ENCODE results near the gene IL5RA.

Gene IL5RA

DNA sequence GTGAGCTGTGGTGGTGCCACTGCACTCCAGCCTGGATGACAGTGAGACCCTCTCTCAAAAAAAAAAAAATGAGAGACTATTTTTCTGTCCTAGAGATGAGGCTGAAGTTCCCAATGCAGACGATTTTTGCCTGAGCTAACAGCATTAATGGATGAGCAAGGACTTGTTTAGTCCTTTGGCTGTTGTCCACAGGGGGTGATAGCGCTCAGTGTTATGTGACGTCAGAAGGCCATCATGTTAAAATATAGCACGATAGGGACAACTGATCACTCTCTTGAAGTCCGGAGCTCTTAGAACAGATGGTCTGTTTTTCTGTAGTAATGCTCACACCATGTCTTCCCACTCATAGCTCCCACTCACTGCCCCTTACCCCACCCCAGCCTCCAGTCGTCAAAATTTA lies 23.3 kb upstream of the IL5RA start:
- Histone ChIP-seq H3K79me2 (ENCODE audit: low read length) (peaks cover 35% of the 10 kb centered on the region), H3K9me2 (replicated peaks; ENCODE audit: insufficient read depth, low read length) (no peaks in the 10 kb centered on the region), H3K27ac (ENCODE audit: low read length) (no peak overlapping the region), H3F3A (ENCODE audit: insufficient read depth, low read length) (no peaks in the 10 kb centered on the region), H3K9me3 (replicated peaks; ENCODE audit: insufficient read depth, low read length) (no peaks in the 10 kb centered on the region), H3K4me1 (ENCODE audit: low read length) (no peaks in the 10 kb centered on the region), H3K4me3 (ENCODE audit: low read length) (no peak overlapping the region), H3K36me3 (replicated peaks; ENCODE audit: insufficient read depth, low read length) (no peaks in the 10 kb centered on the region), H4K20me1 (ENCODE audit: insufficient read depth, low read length) (no peaks in the 10 kb centered on the region), H3K4me2 (ENCODE audit: low read depth, low read length) (no peak overlapping the region), H3K9ac (ENCODE audit: low read length) (no peak overlapping the region), H3K27me3 (replicated peaks; ENCODE audit: insufficient read depth, low read length) (no peaks in the 10 kb centered on the region), H2AFZ (ENCODE audit: low read length) (no peak overlapping the region)
- TF ChIP-seq EZH2 (optimal IDR thresholded peaks at IDR 0.05; ENCODE audit: low read depth, low read length): no peak
- TF ChIP-seq EZH2phosphoT487 (IDR thresholded peaks at IDR 0.05; ENCODE audit: low read length): no peak
- TF ChIP-seq, protein P1, sequence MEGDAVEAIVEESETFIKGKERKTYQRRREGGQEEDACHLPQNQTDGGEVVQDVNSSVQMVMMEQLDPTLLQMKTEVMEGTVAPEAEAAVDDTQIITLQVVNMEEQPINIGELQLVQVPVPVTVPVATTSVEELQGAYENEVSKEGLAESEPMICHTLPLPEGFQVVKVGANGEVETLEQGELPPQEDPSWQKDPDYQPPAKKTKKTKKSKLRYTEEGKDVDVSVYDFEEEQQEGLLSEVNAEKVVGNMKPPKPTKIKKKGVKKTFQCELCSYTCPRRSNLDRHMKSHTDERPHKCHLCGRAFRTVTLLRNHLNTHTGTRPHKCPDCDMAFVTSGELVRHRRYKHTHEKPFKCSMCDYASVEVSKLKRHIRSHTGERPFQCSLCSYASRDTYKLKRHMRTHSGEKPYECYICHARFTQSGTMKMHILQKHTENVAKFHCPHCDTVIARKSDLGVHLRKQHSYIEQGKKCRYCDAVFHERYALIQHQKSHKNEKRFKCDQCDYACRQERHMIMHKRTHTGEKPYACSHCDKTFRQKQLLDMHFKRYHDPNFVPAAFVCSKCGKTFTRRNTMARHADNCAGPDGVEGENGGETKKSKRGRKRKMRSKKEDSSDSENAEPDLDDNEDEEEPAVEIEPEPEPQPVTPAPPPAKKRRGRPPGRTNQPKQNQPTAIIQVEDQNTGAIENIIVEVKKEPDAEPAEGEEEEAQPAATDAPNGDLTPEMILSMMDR (IDR thresholded peaks at IDR 0.05; ENCODE audit: low read length): no peak
- no peak for DNase-seq

DNA sequence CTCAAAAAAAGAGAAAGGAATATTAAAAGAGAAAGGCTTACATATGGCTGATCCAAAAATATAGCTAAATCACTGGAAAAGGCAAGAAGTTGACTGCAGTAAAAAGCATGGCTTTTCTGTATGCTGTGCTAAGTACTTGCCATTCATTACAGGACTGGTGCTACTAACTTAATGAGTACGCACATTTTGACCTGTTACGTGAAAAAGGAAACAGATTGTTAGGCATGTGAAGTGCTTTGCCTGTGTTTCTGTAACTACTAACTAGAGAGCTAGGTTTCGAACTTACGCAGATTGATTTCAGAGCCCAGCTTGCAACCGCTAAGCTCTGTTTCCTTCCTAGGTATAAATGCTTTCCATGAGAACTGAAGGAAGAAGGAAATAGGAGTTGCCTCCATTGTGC lies 19.4 kb upstream of the IL5RA start:
- Histone ChIP-seq H3K79me2 (ENCODE audit: low read length) (peaks cover 31% of the 10 kb centered on the region), H3K4me3 (ENCODE audit: low read length) (no peak overlapping the region), H4K20me1 (ENCODE audit: insufficient read depth, low read length) (no peaks in the 10 kb centered on the region), H3K36me3 (replicated peaks; ENCODE audit: insufficient read depth, low read length) (no peaks in the 10 kb centered on the region), H3K27me3 (replicated peaks; ENCODE audit: insufficient read depth, low read length) (no peaks in the 10 kb centered on the region), H3K27ac (ENCODE audit: low read length) (no peak overlapping the region), H3F3A (ENCODE audit: insufficient read depth, low read length) (no peaks in the 10 kb centered on the region), H2AFZ (ENCODE audit: low read length) (no peak overlapping the region), H3K4me1 (ENCODE audit: low read length) (no peaks in the 10 kb centered on the region), H3K9ac (ENCODE audit: low read length) (no peak overlapping the region), H3K4me2 (ENCODE audit: low read depth, low read length) (no peak overlapping the region), H3K9me3 (replicated peaks; ENCODE audit: insufficient read depth, low read length) (no peaks in the 10 kb centered on the region), H3K9me2 (replicated peaks; ENCODE audit: insufficient read depth, low read length) (no peaks in the 10 kb centered on the region)
- no peak for DNase-seq
- no peak for TF ChIP-seq EZH2phosphoT487 (IDR thresholded peaks at IDR 0.05; ENCODE audit: low read length)
- TF ChIP-seq EZH2 (optimal IDR thresholded peaks at IDR 0.05; ENCODE audit: low read depth, low read length): no peak
- TF ChIP-seq, protein P1 (IDR thresholded peaks at IDR 0.05; ENCODE audit: low read length): no peak

DNA sequence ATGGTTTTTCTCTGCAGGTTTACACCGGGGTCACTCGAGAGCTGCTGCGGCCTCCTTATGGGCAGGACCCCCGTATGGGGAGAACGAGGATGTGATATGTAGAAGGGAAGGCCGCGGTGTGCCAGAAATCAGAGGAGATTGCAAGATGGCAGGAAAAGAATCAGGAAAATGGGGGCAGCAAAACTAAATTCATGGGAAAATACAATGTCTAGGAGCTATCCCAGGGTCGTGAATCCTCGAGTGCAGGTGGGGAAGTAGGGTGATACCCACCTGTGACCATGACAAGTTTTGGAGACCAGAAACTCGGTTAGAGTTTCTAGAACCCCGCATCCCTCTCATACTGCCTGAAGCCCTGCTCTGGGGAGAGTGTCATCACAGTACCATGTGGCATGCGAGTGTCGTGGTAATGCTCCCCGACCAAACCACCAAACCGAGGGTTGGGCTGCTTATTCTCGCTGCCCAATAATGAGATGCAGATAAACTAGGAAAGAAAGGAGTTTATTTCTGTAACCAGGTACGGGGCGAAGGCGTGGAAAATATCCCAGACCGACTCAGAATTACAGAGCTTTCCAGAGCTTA lies 17.3 kb upstream of the IL5RA start:
- Histone ChIP-seq H3K27me3 (replicated peaks; ENCODE audit: insufficient read depth, low read length) (no peaks in the 10 kb centered on the region), H4K20me1 (ENCODE audit: insufficient read depth, low read length) (no peaks in the 10 kb centered on the region), H3K4me1 (ENCODE audit: low read length) (no peaks in the 10 kb centered on the region), H3K9me2 (replicated peaks; ENCODE audit: insufficient read depth, low read length) (no peaks in the 10 kb centered on the region), H3K4me2 (ENCODE audit: low read depth, low read length) (peak overlapping the region; percentile 70; the same call in 1 of the 2 replicates), H3K79me2 (ENCODE audit: low read length) (peaks cover 19% of the 10 kb centered on the region), H3K9ac (ENCODE audit: low read length) (peak overlapping the region; percentile 84), H3K9me3 (replicated peaks; ENCODE audit: insufficient read depth, low read length) (no peaks in the 10 kb centered on the region), H2AFZ (ENCODE audit: low read length) (0 out of 2 replicates have a peak overlapping the region, but pooled peaks have one; percentile 42), H3K36me3 (replicated peaks; ENCODE audit: insufficient read depth, low read length) (no peaks in the 10 kb centered on the region), H3K4me3 (ENCODE audit: low read length) (peak overlapping the region; percentile 81), H3K27ac (ENCODE audit: low read length) (peak overlapping the region; percentile 65; the same call in 1 of the 2 replicates), H3F3A (ENCODE audit: insufficient read depth, low read length) (no peaks in the 10 kb centered on the region)
- TF ChIP-seq, protein P1 (IDR thresholded peaks at IDR 0.05; ENCODE audit: low read length): no peak
- TF ChIP-seq EZH2phosphoT487 (IDR thresholded peaks at IDR 0.05; ENCODE audit: low read length) (no peak), EZH2 (optimal IDR thresholded peaks at IDR 0.05; ENCODE audit: low read depth, low read length) (no peak)
- DNase-seq: no peak

Data from MM.1S (cell line).